Neutrophil (primary cell): Measurements from ENCODE around the gene BAIAP3.

Experiments
- H3K27ac ChIP-seq: fragments of 200-600 bp; sonication (generic); 2 replicates; pipeline ENCODE4 v1.5.1; 2016; ENCODE audit warnings: mild to moderate bottlenecking, moderate library complexity
- H3K27me3 ChIP-seq: fragments of 200-600 bp; sonication (generic); 2 replicates; pipeline ENCODE4 v1.6.0; 2016; ENCODE audit warnings: mild to moderate bottlenecking
- H3K36me3 ChIP-seq: fragments of 200-600 bp; sonication (generic); 2 replicates; pipeline ENCODE4 v1.5.1; 2017
- H3K4me1 ChIP-seq, 2 experiments: fragments of 200-600 bp in 1 of 2; sonication (generic) in 1 of 2; 1 replicate in 1 of 2; 2 replicates in 1 of 2; pipeline versions ENCODE4 v1.5.1 to v1.6.1; 2013 to 2016; ENCODE audit warnings: low read depth in 1 of 2, low read length in 1 of 2, mild to moderate bottlenecking in 1 of 2, moderate library complexity in 1 of 2; ENCODE audit not compliant: control insufficient read depth in 1 of 2, insufficient read depth in 1 of 2
- H3K4me3 ChIP-seq, 2 experiments: fragments of 200-600 bp in 1 of 2; sonication (generic) in 1 of 2; 1 replicate in 1 of 2; 2 replicates in 1 of 2; pipeline ENCODE4 v1.5.1; 2013 to 2016; ENCODE audit warnings: low read depth in 1 of 2, low read length in 1 of 2, mild to moderate bottlenecking in 1 of 2, moderate library complexity in 1 of 2
- H3K9me3 ChIP-seq: fragments of 200-600 bp; sonication (generic); 2 replicates; pipeline ENCODE4 v1.5.1; 2016
- CTCF ChIP-seq: fragments of 200-600 bp; sonication (generic); IDR thresholded peaks from 2 replicates; pipeline ENCODE4 v1.5.1; 2016; ENCODE audit warnings: antibody characterized with exemption

The BAIAP3 gene

GRCh38 chr16:1309888-1310831 is 23.3 kb upstream of the BAIAP3 start:
- H3K4me3 ChIP-seq: peak overlapping the region; percentile 69 to 76
- no peaks in the 10 kb centered on the region for H3K9me3 ChIP-seq
- no peaks in the 10 kb centered on the region for H3K27me3 ChIP-seq
- no peak for TF ChIP-seq CTCF
- H3K36me3 ChIP-seq: peaks cover 26% of the 10 kb centered on the region
- peaks cover 29 to 35% of the 10 kb centered on the region in 2 experiments for H3K4me1 ChIP-seq
- peak overlapping the region; percentile 94 for H3K27ac ChIP-seq

GRCh38 chr16:1310832-1311200 is 22.6 kb upstream of the BAIAP3 start:
- Histone ChIP-seq H3K27ac (peak overlapping the region; percentile 94), H3K36me3 (peaks cover 33% of the 10 kb centered on the region), H3K4me3 (peak overlapping the region; percentile 69 to 76), H3K27me3 (no peaks in the 10 kb centered on the region), H3K4me1 (peaks cover 29 to 35% of the 10 kb centered on the region in 2 experiments), H3K9me3 (no peaks in the 10 kb centered on the region)
- TF ChIP-seq CTCF: no peak

GRCh38 chr16:1311212-1311737 is 22.2 kb upstream of the BAIAP3 start:
- no peaks in the 10 kb centered on the region for H3K9me3 ChIP-seq
- no peak for TF ChIP-seq CTCF
- H3K4me1 ChIP-seq: peaks cover 29 to 35% of the 10 kb centered on the region in 2 experiments
- no peaks in the 10 kb centered on the region for H3K27me3 ChIP-seq
- H3K27ac ChIP-seq: peak overlapping the region; percentile 94
- peak overlapping the region; percentile 69 to 76 for H3K4me3 ChIP-seq
- peaks cover 37% of the 10 kb centered on the region for H3K36me3 ChIP-seq

GRCh38 chr16:1311738-1312466 is 21.5 kb upstream of the BAIAP3 start:
- Histone ChIP-seq H3K27me3 (no peaks in the 10 kb centered on the region), H3K9me3 (no peaks in the 10 kb centered on the region), H3K36me3 (peaks cover 43% of the 10 kb centered on the region), H3K4me3 (peak overlapping the region in 1 of 2 experiments; percentile 76), H3K27ac (peak overlapping the region; percentile 94), H3K4me1 (peaks cover 29 to 35% of the 10 kb centered on the region in 2 experiments)
- TF ChIP-seq CTCF: no peak

- H3K4me3 ChIP-seq: no peak overlapping the region
- no peaks in the 10 kb centered on the region for H3K9me3 ChIP-seq
- no peak overlapping the region for H3K27ac ChIP-seq
- H3K36me3 ChIP-seq: peaks cover 49% of the 10 kb centered on the region
- TF ChIP-seq CTCF: no peak
- H3K4me1 ChIP-seq: peaks cover 29 to 35% of the 10 kb centered on the region in 2 experiments
- H3K27me3 ChIP-seq: no peaks in the 10 kb centered on the region
Measured at GRCh38 chr16:1312467-1312816, 21.0 kb upstream of the BAIAP3 start.
